GM18858 (cell line): ENCODE data around the gene ATP8A1.
"Not testable (repeated sequence)": the region's sequence is repeated elsewhere in the genome, so short reads cannot be mapped to it uniquely, and the experiment has no call there.

ENCODE experiments used
- ATAC-seq: cut with Tn5 transposase; IDR thresholded peaks from one replicate; pipeline ENCODE4 v1.9.1; 2021; ENCODE audit not compliant: unreplicated experiment

The ATP8A1 gene

DNA sequence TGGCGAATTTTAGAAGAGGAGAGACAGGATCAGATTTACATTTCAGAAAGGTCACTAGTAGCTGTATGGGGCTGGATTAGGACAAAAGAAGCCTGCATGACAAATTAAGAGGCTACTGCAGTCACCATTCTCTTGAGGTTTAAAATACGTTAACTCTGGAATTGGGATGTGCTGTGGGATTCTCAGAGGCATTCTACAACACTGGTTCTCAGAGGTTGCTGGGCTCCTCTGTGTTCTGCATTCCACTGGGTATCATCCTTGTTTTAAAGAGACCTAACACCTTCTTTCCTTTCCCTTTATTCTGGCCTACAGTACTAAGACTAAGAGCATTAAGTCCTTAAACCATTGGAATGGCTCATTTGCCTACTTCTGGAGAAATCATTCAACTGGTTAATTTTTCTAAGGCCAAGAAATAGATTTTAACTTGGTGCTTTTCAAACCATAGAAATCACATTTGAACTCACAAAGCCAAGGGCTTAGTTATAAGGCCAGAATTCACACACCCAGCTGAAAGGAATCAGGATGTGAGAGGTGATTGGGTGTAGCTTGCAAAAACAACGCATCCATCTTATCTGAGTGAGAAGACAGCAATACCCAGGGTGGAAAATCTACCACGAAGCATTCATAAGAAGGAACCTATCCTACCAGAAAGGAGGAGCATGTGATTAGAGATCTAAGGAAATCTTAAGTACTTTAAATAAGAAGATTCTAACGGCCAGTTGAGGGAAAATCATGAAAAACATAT lies 143.0 kb downstream of the ATP8A1 start:
- no peak for ATAC-seq

DNA sequence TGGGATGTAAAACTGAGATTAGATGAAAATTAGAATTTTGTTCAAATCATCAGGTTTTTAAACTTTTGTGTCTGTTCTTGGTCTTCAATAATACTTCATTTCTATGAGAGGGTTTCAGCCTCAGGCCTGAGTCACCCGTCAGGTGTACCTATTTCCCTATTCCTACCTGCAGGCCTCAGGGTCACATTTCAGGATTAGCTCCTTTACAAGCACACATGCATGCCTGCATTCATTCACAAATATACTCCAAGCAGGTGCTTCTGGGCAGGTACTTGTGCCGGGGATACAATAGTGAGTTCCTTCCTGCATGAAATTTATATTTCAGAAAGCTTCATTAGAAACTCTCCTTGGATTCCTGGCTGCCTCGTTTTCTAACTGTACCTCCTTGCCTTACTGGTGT lies 144.7 kb downstream of the ATP8A1 start:
- no peak for ATAC-seq

DNA sequence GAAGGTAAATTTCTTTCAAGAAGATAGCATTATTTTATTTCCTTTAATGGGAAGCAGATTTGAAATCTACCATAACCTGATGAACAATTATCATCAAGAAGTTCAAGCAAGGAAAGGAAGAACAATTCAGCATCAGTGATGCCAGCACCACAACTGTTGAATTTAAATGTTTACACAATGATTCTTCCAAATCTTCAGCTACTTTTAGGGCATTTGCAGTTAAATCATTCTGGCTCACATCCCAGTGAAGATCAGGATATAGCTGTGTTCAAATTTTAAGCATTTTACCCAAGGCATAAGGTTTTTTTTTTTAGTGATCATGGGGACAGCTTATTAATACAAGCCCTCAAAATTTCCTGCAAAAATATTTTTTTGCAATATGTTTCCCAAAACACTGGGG lies 146.7 kb downstream of the ATP8A1 start:
- ATAC-seq = no peak

DNA sequence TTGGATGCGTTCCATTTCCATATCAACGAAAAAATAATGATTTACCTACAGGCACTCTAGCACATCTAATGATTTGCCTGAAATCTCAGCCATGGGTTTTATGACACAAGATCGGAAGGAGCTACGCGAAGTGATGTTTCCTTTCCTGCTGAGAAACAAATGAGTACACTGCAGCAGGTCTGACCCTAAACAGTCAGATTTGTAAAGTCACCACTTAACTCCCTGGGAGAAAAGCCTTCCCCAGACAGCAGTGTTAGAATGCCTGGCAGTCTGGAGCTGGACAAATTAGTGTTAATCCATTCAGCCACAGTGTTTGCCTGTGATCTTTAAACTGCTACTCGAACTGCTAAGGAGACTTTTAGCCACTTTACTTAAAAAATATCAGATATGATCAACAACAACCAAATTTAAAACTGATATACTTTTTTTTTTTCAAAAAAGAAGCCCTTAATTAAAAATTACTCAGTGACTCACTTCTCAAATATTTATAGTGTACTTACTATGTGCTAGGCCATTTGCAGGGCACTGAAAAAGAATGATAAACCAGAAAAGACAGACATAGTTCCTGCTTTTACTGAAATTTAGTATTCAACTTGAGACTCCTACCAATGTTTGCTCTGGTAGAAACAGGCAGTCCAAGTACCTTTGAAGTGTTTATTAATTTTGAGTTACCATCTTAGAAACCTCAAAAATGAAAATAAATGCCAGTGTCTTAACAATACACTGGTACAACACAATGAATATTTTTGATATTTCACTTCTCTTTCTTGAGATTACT lies 155.1 kb downstream of the ATP8A1 start:
- no peak for ATAC-seq

DNA sequence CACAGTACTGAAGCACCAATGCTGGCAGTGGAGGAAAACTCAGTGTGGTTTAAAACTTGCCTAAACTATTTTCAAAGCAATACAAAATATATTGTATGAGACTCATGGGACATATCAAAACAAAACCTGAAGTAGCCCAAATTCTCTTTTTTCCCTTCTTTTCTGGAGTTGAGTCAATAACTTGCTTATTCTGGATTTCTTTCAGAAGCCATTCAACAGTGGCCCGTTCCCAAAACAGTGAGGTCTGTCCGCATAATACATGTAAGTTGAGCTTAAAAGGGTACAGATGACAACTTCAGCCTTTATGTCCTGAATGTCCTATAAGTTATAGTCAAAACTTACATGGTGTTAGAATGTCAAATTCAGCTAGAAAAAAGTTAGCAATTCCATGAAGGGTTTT lies 158.9 kb downstream of the ATP8A1 start:
- ATAC-seq = no peak

DNA sequence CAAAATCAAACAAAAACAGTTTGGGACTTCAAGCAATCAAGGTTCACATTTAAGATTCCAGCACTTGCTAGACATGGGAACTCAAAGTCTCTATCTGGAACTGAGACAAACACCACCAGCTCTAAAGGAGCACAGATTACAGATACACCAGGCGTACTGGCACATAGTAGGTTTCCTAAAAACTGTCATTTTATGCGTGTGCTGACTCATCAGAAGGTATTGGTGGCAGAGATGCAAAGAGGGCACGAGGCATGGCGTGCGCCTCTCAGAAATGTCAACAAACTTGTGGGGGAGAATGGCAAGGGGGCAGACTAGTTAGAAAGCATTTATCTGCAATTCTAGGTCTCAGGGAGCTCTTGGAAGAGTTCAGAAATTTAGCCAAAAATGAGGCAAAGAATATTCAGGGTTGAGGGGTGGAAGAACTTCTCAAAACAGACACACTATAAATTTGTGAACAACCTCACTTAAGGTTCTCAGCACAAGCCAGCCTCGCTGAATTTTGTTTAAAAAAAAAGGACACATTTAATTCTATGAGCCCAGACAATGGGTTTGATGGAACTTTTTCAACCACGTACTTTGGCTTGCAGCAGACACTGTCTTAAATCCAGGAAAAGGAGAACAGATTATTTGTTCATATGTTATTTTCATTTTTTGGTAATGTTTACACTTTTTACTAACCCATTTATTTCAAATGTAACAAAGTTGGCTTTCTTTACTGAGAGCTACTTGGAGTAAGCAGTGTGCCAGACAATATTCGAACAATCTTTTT lies 159.6 kb downstream of the ATP8A1 start:
- ATAC-seq = no peak

DNA sequence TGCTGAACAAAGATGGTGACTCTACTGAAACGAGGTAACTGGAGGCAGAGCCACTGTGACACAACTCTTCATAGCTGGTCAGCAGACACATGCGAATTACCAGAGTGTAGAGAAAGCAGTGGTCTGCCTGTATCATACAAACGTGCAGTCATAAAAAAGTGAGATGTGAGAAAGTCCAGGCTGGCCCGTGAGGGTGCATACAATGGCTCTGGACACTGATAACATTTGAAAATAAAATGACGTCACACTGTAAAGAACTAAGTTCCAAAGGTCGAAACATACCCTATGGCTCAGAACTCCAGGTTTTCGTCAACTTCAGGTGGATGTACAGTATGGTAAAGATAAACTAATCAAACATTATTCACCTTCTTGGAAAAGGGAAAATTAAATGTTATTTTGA lies 163.9 kb downstream of the ATP8A1 start:
- no peak for ATAC-seq

DNA sequence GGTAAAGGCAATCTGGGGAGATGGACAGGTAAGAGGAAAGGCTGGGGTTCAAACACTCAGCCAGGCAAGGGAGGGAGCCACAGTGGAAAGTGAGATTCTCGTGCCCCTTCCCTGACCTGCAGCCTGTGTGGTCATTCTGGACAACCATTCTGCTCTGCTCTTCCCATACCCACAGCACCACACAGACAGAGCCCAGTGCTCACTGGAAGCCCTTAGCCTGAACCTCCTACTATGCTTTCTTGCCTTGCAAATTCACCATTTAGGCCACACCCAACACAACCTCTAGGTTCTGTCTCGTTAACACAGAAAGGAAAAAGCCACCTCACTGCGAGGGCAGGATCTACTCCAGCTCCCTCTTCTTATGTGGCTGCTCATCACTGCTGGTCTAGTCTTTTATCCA lies 166.9 kb downstream of the ATP8A1 start:
- ATAC-seq = no peak

DNA sequence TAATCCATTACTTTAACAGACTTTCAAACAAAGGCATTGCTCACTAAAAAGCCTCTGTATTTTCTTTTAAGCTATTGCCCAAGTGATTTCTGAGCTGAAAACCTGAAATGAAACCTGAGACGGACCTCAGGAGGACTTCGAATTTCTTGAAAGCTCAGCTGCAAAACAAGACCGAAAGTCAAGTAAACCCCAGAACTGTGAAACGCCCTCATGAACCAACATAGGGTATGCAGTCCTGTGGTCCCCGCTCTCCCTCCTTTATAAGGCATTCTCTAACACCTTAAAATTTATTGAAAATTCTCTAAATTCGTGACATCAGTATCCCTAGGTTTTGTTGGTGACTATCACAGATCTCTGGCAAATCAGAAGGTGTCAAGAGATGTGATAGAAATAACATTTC lies 167.8 kb downstream of the ATP8A1 start:
- ATAC-seq = peak; percentile 54

DNA sequence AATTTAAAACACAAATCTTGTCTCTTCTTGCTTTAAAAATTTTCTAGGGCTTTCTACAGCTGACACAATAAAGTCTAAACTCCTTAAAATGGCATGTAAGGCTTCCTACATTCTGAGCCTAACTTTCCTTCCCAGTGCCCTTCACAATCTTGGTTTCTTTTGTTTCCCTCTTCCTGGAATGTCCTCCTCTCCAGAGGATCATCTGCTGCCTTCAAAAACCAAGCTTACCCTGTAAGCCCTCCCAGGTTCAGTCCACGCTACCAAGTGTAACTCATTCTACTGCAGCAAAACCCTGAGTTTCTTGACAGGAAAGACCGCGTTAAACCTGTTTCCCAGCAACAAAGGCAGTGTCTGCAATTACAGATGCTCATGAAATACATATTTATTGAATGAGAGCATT lies 168.4 kb downstream of the ATP8A1 start:
- no peak for ATAC-seq

DNA sequence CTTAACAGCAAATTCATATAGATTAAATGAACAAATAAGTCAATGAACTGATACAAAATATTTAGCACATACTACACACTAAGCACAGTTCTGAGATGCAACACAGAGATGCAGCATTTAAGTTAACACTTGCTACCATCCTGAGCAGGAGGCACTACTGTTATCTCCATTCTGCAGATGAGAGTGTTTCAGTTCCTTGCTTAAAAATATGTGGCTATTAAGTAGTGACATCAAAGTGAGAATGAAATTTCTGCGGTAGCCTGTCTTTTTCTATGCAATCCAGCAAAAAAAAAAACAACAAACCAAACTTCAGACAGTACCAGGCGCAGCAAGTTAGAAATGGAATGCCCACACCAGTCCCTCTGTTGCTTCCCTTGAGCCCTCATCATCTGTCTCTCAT lies 168.8 kb downstream of the ATP8A1 start:
- peak; percentile 87 for ATAC-seq

DNA sequence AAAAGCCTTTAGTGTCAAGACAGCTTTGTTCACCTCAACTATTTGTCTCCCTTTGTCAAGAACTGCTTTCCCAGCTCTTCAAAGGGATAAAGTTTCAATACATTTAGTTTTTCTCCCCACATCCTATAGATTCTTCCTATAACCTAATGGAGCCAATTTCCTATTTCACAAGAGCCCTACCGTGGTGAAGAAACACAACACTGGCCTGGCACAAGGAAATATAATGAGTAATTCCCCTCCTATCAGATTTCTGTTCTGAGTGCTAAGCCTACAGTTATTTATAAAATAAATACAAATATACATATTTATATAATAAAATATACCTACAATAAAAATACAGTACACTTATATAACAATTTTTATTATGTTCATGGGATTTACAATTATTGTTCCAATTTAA lies 169.7 kb downstream of the ATP8A1 start:
- ATAC-seq = no peak

DNA sequence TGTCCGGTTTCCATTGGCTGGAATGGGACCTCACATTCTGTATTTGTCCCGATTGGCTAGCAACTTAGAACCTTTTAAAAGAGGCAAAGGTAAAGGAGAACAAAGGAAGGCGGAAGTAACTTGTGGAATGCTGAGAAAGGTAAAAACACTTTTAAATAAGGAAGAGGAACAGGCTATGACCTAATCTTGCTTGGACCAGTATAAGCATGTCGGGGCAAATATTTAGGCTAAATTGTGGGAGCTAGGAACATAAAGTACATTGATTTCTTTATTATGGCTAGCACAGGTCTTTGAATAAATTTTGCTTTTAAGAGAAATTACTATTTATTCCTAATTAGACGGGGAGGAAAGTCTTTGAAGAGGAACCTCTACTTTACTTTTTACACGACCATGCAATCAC lies 170.7 kb downstream of the ATP8A1 start:
- not testable (repeated sequence) for ATAC-seq

DNA sequence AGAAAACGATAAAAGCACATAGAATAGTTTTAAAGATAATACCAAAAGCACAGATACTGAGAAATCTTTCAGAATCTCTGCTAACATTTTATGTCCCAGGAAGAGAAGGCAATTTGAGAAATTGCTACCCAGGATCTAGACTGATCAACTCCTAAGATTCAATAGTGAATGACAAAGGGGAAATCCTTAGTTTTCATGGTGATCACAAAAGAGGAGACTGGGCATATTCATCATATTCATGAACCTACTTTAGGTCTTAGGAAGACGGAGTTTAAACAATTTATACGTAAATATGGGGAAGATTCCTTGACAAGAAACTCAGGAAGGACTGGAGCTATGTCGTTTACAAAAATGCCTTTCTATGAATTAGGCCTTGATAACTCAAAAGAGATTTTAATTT lies 172.3 kb downstream of the ATP8A1 start:
- ATAC-seq = no peak

DNA sequence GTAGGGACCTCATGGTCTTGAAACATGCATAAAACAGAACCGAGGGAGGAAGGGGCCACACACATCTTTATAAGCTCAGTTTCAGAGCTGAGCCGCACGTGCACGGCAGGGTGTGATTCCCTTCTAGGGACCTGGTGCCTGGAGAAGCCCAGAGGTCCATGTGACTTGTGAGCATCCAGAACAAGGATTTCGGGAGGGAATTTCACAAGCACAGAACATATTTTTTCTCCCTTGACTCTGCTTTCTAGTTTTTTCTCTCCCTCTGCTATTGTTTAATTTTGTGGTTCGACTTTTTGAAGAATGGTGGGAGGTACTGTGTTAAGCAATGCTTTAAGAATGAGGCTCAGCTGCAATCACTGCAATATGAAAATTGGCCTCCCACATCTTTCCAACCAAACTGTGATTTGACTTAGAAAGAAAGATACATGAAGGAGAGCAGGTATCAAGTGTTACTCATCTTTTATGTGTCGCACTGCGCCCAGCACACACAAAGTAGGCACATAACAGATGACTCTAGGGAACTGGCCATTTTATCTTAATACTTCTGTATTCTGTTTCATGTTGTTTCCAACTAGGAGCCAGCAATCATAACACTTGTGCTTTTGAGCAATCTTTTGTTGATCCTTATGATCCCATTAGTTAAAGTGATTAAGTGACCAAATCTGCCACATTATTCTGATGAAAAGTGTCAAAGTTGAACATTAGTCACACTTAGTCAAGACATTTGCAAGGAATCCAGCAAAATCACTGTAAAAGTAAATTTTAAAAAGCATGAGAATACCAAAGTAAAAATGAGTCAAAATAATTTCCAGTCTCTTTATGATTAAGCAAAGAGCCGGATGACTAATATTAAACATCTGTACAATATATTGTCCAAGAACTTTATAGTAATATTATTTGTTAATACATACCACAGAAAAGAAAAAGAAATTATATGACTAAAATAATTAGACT lies 173.2 kb downstream of the ATP8A1 start:
- no peak for ATAC-seq

DNA sequence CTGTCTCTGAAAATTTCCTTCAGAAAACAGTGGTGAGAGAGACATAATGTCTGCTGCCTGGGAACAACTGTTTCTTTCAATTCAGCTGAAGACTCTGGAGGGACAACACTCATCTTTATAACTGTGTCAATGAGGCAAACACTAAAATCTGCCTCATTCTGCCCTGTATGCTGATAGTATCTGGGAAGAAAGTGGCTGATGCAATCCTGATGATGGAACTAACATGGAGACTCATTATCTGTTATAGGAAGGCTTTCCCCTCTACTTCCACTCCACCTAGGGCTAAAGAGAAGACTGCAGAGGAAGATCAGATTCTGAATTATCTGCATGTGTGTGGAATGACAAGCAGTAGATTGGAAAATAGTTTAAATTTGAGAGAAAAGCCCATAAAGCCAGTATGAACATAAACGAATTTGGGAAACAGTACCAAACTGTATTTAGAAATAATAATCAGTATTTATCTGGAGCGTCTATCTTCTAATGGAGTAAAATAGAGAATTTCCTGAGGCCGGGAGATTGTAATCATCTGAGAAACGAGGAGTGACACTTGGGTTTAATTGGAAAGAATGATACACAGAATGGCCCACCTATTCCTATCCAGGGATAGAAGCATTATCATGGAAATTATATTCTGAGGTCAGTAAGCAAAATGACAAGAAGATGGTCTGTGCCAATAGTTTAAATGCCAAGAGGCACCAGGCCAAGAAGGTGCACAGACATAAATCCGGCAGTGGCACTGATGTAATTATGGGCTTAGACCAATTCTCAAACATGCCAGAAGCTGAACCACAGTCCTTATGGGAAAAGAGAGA lies 174.2 kb downstream of the ATP8A1 start:
- no peak for ATAC-seq

DNA sequence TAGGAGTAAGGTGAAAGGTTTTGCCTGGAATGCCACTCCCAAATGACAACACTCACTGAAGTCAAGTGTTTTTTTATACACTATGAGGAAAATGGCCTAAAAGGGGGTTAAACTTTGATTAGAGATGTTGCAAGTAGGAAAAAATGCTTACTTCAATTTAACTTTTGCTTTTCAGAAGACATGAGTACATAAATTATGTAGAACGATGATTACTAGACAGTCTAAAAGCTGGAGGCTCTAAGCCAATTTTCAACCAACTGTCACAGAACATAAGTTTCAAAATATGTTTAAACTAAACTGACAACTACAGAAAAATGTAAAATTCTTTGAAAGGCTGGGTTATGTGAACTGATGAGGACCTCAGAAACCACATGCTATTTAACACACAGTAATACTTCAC lies 176.2 kb downstream of the ATP8A1 start:
- ATAC-seq = no peak

DNA sequence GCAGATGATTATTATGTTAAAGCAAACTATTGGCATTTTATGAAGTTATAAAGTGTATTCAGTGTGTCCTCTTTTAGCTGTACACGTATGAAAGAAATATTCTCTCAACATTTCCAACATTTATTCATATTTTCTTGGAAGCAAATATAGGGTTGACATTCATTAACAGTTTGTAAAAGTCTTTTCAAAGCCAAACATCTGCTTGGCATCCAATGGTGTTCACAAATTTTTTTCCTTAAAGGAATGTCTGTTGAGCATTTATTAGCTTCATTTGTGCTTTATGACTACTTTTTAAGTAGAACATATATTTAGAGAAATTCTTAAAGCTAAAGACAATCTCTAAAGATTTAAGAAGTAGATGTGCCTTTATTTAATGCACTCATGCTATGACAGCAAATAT lies 176.6 kb downstream of the ATP8A1 start:
- ATAC-seq = no peak

DNA sequence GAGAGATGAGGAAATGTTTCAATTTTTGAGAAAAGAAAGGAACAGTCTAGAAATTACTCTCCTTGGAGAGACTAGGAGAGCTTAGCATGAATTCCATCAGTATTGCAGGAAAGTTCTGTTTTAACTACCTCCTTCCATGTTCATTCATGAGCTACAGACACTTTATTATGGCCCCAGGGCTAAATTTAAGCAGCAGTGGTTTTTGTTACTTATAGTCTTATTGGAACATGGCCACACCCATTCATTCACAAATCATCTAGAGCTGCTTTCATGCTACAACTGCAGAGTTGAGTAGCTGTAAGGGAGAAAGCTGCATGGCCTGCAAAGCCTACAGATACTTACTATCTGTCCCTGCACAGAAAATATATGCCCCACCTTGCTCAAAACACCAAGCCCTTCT lies 178.0 kb downstream of the ATP8A1 start:
- no peak for ATAC-seq

DNA sequence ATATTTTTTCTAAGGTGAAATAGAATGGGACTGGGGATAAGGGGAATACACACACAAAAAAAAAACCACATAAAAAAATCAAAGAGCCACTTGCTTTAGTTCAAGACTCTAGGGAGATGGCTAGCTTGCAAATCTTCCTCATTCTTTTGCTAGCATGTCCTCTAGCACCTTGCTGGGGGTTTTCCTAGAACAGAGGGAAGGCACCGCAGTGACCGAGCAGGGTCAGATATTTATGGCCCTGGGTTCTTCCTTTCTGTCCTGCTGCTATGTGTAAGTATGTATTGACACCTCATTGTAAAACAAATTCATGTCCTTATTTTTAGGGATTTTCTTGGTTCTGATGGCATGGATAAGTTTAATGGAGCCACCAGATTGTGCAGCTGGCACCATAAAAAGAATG lies 178.4 kb downstream of the ATP8A1 start:
- ATAC-seq = peak; percentile 62
